Iris pigment epithelial cell (primary cell): ENCODE results near the gene ROR1.
A peak's percentile ranks its signal among the peaks of the same experiment; 100 is the strongest.

Experiments
- DNase-seq: peaks from one replicate; pipeline ENCODE4 v3.0.0-alpha.2; 2011; ENCODE audit warnings: low read depth

Gene ROR1

DNA sequence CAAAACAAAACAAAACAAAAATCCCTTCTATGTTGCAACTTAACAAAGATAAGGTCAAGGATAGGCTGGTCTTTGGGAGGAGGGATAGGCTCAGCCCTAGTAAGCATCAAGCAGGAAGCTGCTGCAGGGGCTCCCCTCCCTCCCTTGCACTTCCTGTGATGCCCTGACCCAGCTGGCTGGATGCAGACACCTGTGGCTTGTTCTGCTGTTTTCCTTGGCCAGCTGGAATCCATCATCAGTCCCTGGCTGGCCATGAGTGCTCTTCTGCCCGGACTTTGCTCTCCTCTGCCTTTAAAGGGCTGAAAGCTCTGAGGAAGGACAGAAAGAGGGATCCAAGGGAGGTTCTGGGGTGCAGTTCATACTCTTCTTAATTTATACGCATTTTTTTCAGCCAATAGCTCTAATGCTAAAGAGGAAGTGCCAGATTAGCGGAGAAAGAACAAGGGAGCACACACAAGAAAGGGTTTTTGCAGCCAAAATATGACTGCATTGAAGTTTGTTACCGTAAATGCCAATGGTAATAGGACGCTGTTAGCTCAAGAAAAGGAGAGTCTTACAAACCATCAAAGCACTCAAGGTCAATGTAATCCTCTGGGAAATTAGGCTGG, 409.7 kb downstream of the ROR1 start:
- DNase-seq: peak; percentile 48

DNA sequence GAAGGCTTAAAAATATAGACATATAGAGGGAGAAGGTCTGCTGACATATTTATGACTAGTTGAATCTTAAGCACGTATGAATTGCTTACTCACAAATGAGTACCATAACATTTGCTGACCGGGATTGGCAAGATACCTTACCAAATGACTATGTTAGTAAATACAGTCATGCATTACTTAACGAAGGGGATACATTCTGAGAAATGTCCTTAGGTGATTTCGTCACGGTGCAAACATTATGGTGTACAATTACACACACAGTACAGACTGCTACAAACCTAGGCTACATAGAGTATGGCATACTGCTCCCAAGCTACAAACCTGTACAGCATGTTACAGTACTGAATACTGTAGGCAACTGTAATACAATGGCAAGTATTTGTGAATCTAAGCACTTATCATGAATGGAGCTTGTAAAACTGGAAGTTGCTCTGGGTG, 410.2 kb downstream of the ROR1 start:
- peak; percentile 89 for DNase-seq

DNA sequence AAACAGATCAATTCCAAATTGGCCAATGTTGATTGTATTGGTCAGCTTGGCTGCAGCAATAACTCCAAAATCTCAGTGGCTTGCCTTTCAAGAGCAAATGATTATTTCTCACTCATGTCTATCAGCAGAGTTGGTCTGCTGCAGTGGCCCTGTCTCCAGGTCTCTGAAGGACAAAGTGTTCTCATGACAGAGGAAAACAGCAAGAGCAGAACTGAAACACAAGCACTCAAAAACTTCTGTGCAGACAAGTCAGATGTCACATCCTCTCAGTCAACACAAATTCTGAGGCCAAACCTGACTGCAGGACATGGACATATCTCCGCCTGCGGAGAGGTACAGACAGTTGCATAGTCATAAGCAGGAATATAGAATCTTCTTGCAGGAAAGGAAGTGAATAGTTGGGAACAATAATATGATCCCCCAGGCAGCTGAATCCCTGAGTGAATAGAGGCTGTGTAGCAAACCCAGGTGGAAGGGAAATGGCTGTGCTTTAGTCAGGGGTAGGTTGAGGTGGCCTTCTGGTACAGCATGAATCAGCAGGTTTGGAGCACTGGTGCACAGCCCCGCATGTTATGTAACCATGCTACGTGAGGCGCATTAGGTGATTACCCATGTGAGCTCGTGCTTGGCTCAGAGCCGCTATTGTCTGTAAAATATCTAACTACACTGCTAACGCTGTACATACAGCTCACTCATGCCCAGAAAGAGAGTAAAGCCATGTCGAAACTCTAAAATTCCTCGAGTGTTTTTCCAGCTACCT, 412.5 kb downstream of the ROR1 start:
- DNase-seq: no peak

GRCh38 chr1:64186898-64187280, 413.1 kb downstream of the ROR1 start:
- DNase-seq: no peak

- DNase-seq: no peak
Measured at GRCh38 chr1:64187646-64188045, 413.8 kb downstream of the ROR1 start.

DNA sequence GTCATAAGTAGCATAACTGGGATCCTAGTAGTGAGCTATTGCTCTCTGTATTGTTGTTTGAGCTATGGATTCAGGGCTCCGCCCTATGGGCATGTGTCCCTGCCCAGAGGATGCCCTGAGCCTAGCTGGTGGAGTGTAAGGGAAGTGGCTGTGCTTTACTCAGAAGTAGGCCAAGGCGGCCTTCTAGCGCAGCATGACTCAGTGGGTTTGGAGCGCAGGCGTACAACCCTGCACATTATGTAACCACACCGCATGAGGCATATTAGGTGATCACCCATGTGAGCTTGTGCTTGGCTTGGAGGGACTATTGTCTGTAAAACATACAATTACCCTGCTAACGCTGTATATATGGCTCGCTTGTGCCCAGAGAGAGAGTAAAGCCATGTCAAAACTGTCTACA, 418.5 kb downstream of the ROR1 start:
- no peak for DNase-seq

GRCh38 chr1:64194168-64195080, 420.6 kb downstream of the ROR1 start:
- DNase-seq: no peak

DNA sequence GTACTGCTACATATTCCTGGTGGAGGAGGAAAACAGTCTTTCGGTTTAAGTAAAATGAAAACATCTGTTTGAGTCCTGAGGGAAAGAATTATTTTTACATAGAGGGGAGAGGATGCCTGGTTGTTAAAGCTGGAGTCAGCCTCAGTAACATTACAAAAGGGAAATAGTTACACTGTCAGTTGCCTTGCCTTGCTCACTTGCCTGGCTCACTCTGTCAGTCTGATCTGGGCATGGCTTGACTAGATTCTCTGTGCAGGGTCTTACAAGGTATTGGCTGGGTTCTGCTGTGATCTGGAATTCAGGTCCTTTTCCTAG, 421.2 kb downstream of the ROR1 start:
- DNase-seq: no peak

GRCh38 chr1:64196074-64196870, 422.5 kb downstream of the ROR1 start:
- DNase-seq: no peak

GRCh38 chr1:64197076-64197475, 423.3 kb downstream of the ROR1 start:
- no peak for DNase-seq

DNA sequence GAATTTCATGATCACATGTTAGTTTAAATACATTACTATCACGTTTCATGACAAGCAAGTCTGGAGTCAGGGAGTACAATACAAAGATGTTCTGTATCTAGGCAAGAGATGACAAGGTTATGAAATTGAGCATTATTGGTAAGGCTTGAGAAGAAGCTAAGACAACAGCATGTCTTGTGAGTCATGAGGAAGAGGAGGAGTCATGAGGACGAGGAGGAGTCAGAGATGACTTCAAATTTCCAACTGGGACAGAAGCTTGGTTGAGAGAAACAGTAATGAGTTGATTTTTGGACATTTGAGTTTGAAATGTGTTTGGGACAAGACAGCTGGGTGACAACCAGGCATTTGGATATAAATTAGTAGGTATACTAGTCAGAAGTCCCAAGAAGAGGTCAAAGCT, 425.3 kb downstream of the ROR1 start:
- peak; percentile 71 for DNase-seq

DNA sequence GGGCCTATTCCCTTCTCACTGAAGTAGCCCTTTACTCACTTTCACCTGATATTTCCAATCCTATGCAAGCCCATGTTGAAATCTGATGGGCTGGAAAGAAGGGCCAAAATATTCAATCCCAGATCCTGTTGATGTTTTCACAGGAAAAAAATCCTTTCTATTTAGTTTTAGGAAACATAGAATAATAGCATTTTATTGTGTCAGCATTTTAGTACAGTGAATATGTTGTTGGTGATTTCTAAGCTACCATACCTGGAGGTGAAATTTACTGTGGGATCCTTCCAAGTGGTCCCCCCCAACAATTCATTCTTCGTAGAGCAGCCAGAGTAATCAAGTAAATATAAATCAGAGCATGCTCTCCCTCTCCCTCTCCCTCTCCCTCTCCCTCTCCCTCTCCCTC, 426.2 kb downstream of the ROR1 start:
- DNase-seq: no peak

DNA sequence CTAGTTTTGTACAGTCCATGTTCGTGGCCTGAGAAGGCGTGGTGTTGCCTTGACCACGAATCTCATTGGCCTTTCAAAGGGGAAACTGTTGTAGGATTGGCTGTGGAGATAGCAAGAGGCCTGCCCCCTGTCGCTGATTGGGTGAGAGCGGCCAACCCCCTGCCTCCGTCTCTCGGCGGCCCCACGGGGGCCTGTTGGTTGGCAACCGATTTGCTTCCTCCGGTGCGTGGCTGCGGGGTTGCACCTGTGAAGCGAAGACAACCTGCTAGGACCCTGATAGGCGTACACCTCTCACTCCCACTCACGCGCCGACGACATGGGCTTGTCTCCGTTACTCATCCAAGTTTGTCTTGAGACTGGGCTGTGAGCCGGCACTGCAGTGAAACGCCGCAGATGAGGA, 429.6 kb downstream of the ROR1 start, which contains the start of gene UBE2U:
UBE2U (plus strand) TSS at position 204 of the 400 bp plus-strand sequence. CDS start 428 bp downstream, outside the sequence.
- no peak for DNase-seq

DNA sequence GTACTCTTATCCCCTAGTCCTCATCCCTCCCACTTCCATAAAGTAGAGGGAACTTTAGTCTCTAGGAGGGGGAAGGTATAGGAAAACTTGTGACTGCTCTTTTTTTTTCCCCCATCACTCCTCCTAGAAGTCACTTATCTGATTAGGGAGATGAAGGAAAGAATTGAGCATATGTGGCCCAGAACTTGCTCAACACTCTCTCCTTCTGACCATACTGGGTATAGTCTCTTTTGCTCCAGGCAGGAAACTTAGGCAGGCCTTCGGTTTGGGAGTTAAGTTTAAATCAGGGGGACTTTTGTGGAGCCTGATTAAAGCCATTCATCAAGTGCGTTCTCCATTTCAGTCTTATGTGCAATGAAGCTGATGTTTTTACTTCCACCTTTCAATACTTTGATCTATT, 435.4 kb downstream of the ROR1 start:
- DNase-seq: peak; percentile 54

- peak; percentile 94 for DNase-seq
Measured at GRCh38 chr1:64212031-64212430, 438.2 kb downstream of the ROR1 start.

DNA sequence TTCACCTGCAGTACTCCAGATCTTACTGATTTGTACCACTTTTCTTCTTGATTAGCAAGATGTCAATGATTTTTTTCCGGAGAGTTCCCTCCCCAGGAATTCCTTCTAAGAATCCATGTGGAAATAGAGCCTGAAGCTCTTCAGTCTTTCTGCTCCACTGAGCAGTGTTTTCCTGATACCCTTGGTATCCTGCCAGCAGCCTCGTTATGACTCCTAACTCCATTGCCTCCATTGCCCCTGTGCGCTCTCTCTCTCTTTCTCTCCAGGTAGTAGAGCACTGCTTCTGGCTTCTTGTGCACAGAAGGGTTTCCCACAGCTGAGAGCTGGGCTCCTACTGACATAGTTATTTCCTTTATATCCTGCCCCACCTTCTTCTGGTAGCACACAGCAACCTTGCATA, 441.8 kb downstream of the ROR1 start:
- peak; percentile 31 for DNase-seq

GRCh38 chr1:64220241-64220640, 446.4 kb downstream of the ROR1 start:
- peak; percentile 45 for DNase-seq

- DNase-seq: peak; percentile 95
Measured at GRCh38 chr1:64223329-64224151, 449.7 kb downstream of the ROR1 start.

- DNase-seq: peak; percentile 50
Measured at GRCh38 chr1:64224236-64224635, 450.4 kb downstream of the ROR1 start.

DNA sequence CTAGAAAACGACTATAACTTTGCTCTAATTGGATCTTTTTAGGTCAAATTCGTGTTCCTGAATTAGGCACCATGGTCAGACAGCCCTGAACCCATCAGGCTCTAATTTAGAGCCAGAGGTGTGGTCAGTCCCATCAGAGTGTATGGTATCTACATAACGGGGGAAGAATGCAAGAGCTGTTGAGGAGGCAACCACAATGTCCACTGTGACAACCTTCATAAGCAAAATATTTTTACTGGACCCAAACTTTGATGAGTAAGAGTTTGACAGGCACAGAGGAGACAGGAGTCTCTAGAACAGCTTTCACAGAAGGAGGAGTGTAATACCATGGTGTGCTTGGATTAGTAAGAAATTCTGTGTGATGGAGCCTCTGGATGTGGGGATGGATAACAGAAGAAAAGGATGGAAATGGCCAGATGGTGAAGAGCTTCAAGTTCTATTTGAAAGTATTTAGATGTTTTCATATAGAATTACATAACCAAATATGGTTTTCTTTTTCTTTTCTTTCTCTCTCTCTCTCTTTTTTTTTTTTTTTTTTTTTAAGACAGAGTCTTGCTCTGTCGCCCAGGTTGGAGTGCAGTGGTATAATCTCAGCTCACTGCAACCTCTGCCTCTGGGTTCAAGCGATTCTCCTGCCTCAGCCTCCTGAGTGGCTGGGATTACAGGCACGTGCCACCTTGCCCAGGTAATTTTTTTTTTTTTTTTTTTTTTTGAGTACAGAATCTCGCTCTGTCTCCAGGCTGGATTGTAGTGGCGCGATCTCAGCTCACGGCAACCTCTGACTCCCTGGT, 454.5 kb downstream of the ROR1 start:
- peak; percentile 69 for DNase-seq
